Loucy (cell line): ENCODE results near the gene MT1A.

Experiments
- EZH2phosphoT487 ChIP-seq: fragments of 200-600 bp; IDR thresholded peaks from 2 replicates; pipeline ENCODE4 v1.6.1; 2018; ENCODE audit warnings: antibody characterized with exemption, mild to moderate bottlenecking, moderate library complexity, borderline replicate concordance
- TF ChIP-seq, protein P1 (sequence below): fragments of 200-600 bp; sonication (generic); conservative IDR thresholded peaks from 2 replicates; pipeline ENCODE4 v1.5.1; 2014; ENCODE audit warnings: mild to moderate bottlenecking, antibody characterized with exemption, low read length

- TF ChIP-seq, protein P1, sequence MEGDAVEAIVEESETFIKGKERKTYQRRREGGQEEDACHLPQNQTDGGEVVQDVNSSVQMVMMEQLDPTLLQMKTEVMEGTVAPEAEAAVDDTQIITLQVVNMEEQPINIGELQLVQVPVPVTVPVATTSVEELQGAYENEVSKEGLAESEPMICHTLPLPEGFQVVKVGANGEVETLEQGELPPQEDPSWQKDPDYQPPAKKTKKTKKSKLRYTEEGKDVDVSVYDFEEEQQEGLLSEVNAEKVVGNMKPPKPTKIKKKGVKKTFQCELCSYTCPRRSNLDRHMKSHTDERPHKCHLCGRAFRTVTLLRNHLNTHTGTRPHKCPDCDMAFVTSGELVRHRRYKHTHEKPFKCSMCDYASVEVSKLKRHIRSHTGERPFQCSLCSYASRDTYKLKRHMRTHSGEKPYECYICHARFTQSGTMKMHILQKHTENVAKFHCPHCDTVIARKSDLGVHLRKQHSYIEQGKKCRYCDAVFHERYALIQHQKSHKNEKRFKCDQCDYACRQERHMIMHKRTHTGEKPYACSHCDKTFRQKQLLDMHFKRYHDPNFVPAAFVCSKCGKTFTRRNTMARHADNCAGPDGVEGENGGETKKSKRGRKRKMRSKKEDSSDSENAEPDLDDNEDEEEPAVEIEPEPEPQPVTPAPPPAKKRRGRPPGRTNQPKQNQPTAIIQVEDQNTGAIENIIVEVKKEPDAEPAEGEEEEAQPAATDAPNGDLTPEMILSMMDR: no peak
- TF ChIP-seq EZH2phosphoT487: no peak
Observed at GRCh38 chr16:56670620-56670934, 32.1 kb downstream of the MT1A start.
